ENCODE data around the gene LYRM7. TPM values are rescaled to one million over a fixed set of nuclear protein-coding genes. Genes with fewer than 3 reads are reported as not detected.

Gene LYRM7
- total RNA-seq, 2 experiments from 2014 or later: 8.3 to 11.9 TPM

DNA sequence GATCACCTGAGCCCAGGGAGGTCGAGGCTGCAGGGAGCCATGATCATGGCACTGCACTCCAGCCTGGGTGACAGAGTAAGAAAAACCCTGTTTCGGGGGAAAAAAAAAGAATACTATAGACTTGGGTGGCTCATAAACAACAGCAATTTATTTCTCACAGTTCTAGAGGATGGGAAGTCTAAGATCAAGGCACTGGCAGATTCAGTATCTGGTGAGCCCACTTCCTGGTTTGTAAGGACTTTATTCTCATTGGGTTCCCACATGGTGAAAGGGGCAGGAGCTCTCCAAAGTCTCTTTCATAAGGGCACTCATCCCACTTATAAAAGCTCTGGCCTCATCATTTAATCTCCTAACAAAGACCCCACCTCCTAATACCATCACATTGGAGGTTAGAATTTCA is 14.4 kb upstream of the LYRM7 start:
- H3K9me3 Mint-ChIP-seq: no peaks in the 10 kb centered on the region
- intact Hi-C loops (cut with DNase I, micrococcal nuclease): no loop called here
- peaks cover 0 to 5% of the 10 kb centered on the region in 2 experiments for H3K9me3 ChIP-seq (ENCODE audit: control insufficient read depth in 1 of 2, insufficient read depth in 1 of 2, low read length in 2 of 2)
- H3K4me3 Mint-ChIP-seq: no peak overlapping the region
- peaks cover 15% of the 10 kb centered on the region for H3K4me1 ChIP-seq (ENCODE audit: insufficient read depth, low read length)
- DNase-seq (no peak), ATAC-seq (ENCODE audit: poor library complexity) (no peak)
- TF ChIP-seq, protein P1, sequence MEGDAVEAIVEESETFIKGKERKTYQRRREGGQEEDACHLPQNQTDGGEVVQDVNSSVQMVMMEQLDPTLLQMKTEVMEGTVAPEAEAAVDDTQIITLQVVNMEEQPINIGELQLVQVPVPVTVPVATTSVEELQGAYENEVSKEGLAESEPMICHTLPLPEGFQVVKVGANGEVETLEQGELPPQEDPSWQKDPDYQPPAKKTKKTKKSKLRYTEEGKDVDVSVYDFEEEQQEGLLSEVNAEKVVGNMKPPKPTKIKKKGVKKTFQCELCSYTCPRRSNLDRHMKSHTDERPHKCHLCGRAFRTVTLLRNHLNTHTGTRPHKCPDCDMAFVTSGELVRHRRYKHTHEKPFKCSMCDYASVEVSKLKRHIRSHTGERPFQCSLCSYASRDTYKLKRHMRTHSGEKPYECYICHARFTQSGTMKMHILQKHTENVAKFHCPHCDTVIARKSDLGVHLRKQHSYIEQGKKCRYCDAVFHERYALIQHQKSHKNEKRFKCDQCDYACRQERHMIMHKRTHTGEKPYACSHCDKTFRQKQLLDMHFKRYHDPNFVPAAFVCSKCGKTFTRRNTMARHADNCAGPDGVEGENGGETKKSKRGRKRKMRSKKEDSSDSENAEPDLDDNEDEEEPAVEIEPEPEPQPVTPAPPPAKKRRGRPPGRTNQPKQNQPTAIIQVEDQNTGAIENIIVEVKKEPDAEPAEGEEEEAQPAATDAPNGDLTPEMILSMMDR (IDR thresholded peaks at IDR 0.05): no peak
- POLR2A ChIA-PET: interaction anchor here (1.9 kb wide), 1 partner anchor 96 kb away, joined by 5 read pairs; no protein-coding TSS in a partner anchor
- peak overlapping the region; percentile 51 for H3K27ac Mint-ChIP-seq
- H3K27me3 Mint-ChIP-seq: no peaks in the 10 kb centered on the region
- H3K4me3 ChIP-seq (ENCODE audit: low read length): no peak overlapping the region
- H3K36me3 Mint-ChIP-seq (ENCODE audit: low read depth): peaks cover 58% of the 10 kb centered on the region
- H3K4me1 Mint-ChIP-seq (ENCODE audit: low read depth): peaks cover 39% of the 10 kb centered on the region
- no peak overlapping the region for H3K27ac ChIP-seq (ENCODE audit: low read depth in 1 of 2, low read length in 2 of 2)
- H3K27me3 ChIP-seq (ENCODE audit: control insufficient read depth in 1 of 2, insufficient read depth in 2 of 2, low read length in 2 of 2): no peaks in the 10 kb centered on the region
- CTCF ChIA-PET: no interaction called here
- H3K36me3 ChIP-seq (ENCODE audit: insufficient read depth, low read length): peaks cover 36% of the 10 kb centered on the region

DNA sequence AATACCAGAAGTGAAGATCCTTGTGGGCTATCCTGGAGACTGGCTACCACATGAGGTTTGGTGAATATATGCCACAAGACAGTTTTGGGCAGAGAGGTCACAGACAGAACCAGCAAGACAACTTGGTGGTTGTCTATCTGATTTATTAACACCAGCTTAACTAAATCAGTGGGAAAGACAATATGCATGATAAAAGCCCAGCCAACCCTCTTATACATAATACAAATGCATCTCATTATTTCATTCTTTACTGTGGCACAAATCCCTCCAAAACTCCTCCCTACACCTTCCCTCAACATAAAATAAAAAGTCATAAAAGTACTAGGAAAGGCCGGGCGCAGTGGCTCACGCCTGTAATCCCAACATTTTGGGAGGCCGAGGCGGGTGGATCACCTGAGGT is 13.8 kb upstream of the LYRM7 start:
- no peak overlapping the region for H3K4me3 ChIP-seq (ENCODE audit: low read length)
- peak overlapping the region in 1 of 2 donors; percentile 23 for H3K27ac ChIP-seq (ENCODE audit: low read depth in 1 of 2, low read length in 2 of 2)
- Mint-ChIP-seq H3K27ac (peak overlapping the region; percentile 51), H3K27me3 (no peaks in the 10 kb centered on the region), H3K9me3 (no peaks in the 10 kb centered on the region), H3K36me3 (ENCODE audit: low read depth) (peaks cover 63% of the 10 kb centered on the region), H3K4me3 (no peak overlapping the region), H3K4me1 (ENCODE audit: low read depth) (peaks cover 43% of the 10 kb centered on the region)
- TF ChIP-seq, protein P1 (IDR thresholded peaks at IDR 0.05): no peak
- H3K9me3 ChIP-seq (ENCODE audit: control insufficient read depth in 1 of 2, insufficient read depth in 1 of 2, low read length in 2 of 2): peaks cover 0 to 5% of the 10 kb centered on the region in 2 experiments
- DNase-seq (no peak), ATAC-seq (ENCODE audit: poor library complexity) (no peak)
- peaks cover 19% of the 10 kb centered on the region for H3K4me1 ChIP-seq (ENCODE audit: insufficient read depth, low read length)
- intact Hi-C loops (cut with DNase I, micrococcal nuclease): no loop called here
- H3K36me3 ChIP-seq (ENCODE audit: insufficient read depth, low read length): peaks cover 42% of the 10 kb centered on the region
- POLR2A ChIA-PET: interaction anchor here (1.9 kb wide), 1 partner anchor 96 kb away, joined by 5 read pairs; no protein-coding TSS in a partner anchor
- CTCF ChIA-PET: no interaction called here
- no peaks in the 10 kb centered on the region for H3K27me3 ChIP-seq (ENCODE audit: control insufficient read depth in 1 of 2, insufficient read depth in 2 of 2, low read length in 2 of 2)

DNA sequence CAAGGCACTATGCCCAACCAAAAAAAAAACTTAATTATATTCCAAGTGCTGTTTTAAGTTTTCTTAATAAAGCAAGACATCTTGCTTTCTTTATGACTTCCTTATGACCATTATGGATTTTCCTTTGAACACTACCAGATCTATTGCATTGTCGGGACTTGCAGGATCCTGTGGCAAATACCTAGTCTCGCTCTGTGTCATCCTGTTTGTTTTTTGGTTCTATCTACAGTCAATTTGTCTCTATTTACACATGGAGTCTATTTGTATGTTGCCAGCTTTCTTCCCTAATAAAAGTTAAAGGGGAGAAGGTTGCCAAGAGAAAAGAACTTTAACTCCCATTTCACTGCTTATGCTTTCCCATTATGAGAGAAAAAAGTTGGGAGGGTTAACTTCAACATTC is 10.6 kb upstream of the LYRM7 start:
- Histone ChIP-seq H3K27me3 (ENCODE audit: control insufficient read depth in 1 of 2, insufficient read depth in 2 of 2, low read length in 2 of 2) (no peaks in the 10 kb centered on the region), H3K36me3 (ENCODE audit: insufficient read depth, low read length) (peaks cover 49% of the 10 kb centered on the region), H3K27ac (ENCODE audit: low read depth in 1 of 2, low read length in 2 of 2) (no peak overlapping the region), H3K4me3 (ENCODE audit: low read length) (no peak overlapping the region), H3K4me1 (ENCODE audit: insufficient read depth, low read length) (peaks cover 32% of the 10 kb centered on the region), H3K9me3 (ENCODE audit: control insufficient read depth in 1 of 2, insufficient read depth in 1 of 2, low read length in 2 of 2) (peaks cover 0 to 5% of the 10 kb centered on the region in 2 experiments)
- no peak for DNase-seq
- POLR2A ChIA-PET: interaction anchor here (1.0 to 4.5 kb wide), 2 partner anchors 12 to 105 kb away, joined by 3 to 69 read pairs; partner anchors contain the start of gene CDC42SE2
- H3K4me3 Mint-ChIP-seq: peak overlapping the region; percentile 7
- no peak overlapping the region for H3K27ac Mint-ChIP-seq
- H3K9me3 Mint-ChIP-seq: no peaks in the 10 kb centered on the region
- H3K27me3 Mint-ChIP-seq: no peaks in the 10 kb centered on the region
- peaks cover 87% of the 10 kb centered on the region for H3K36me3 Mint-ChIP-seq (ENCODE audit: low read depth)
- intact Hi-C loops (cut with DNase I, micrococcal nuclease): no loop called here
- TF ChIP-seq, protein P1 (IDR thresholded peaks at IDR 0.05): no peak
- ATAC-seq (ENCODE audit: poor library complexity): no peak
- peaks cover 67% of the 10 kb centered on the region for H3K4me1 Mint-ChIP-seq (ENCODE audit: low read depth)
- CTCF ChIA-PET: no interaction called here
